Hepatocyte (in vitro differentiated cells): ENCODE data around the gene SND1. TPM values are rescaled to one million over a fixed set of nuclear protein-coding genes. Genes with fewer than 3 reads are reported as not detected.
"Not testable (repeated sequence)": the region's sequence is repeated elsewhere in the genome, so short reads cannot be mapped to it uniquely, and the experiment has no call there.

Source experiments
- DNase-seq: peaks from one replicate; pipeline ENCODE4 v3.0.0-alpha.2; 2016; ENCODE audit warnings: low spot score
- H2AFZ ChIP-seq: fragments of 200-600 bp; sonication (generic); 2 replicates; pipeline ENCODE4 v1.6.0; 2016; ENCODE audit warnings: antibody characterized with exemption, mild to moderate bottlenecking
- H3K27ac ChIP-seq: fragments of 200-600 bp; sonication (generic); 2 replicates; pipeline ENCODE4 v1.5.1; 2016; ENCODE audit warnings: mild to moderate bottlenecking
- H3K27me3 ChIP-seq: fragments of 200-600 bp; sonication (generic); 2 replicates; pipeline ENCODE4 v1.6.1; 2016
- H3K36me3 ChIP-seq: fragments of 200-600 bp; sonication (generic); replicated peaks from 2 replicates; pipeline ENCODE4 v1.5.1; 2016; ENCODE audit warnings: low read depth; ENCODE audit not compliant: insufficient read depth
- H3K4me1 ChIP-seq: fragments of 200-600 bp; sonication (generic); 2 replicates; pipeline ENCODE4 v1.5.1; 2016; ENCODE audit warnings: mild to moderate bottlenecking, moderate library complexity; ENCODE audit not compliant: insufficient read depth
- H3K4me2 ChIP-seq: fragments of 200-600 bp; sonication (generic); 2 replicates; pipeline ENCODE4 v1.6.0; 2016
- H3K4me3 ChIP-seq: fragments of 200-600 bp; sonication (generic); 2 replicates; pipeline ENCODE4 v1.5.1; 2016; ENCODE audit warnings: mild to moderate bottlenecking
- H3K79me2 ChIP-seq: fragments of 200-600 bp; sonication (generic); 2 replicates; pipeline ENCODE4 v1.6.0; 2017; ENCODE audit warnings: mild to moderate bottlenecking
- H3K9me2 ChIP-seq: fragments of 200-600 bp; sonication (generic); replicated peaks from 2 replicates; pipeline ENCODE4 v1.6.0; 2017; ENCODE audit warnings: mild to moderate bottlenecking; ENCODE audit not compliant: insufficient read depth
- H3K9me3 ChIP-seq: fragments of 200-600 bp; sonication (generic); 2 replicates; pipeline ENCODE4 v1.5.1; 2016; ENCODE audit warnings: low read depth, mild to moderate bottlenecking
- H4K20me1 ChIP-seq: fragments of 200-600 bp; sonication (generic); 2 replicates; pipeline ENCODE4 v1.6.0; 2016; ENCODE audit warnings: mild to moderate bottlenecking; ENCODE audit not compliant: insufficient read depth, poor library complexity, severe bottlenecking
- EZH2 ChIP-seq: fragments of 200-600 bp; sonication (generic); IDR thresholded peaks from 2 replicates; pipeline ENCODE4 v1.6.1; 2016; ENCODE audit warnings: antibody characterized with exemption, mild to moderate bottlenecking, borderline replicate concordance
- EZH2phosphoT487 ChIP-seq: fragments of 200-600 bp; sonication (generic); IDR thresholded peaks from one replicate; pipeline ENCODE4 v1.6.1; 2018; ENCODE audit warnings: antibody characterized with exemption, mild to moderate bottlenecking, low read depth, moderate library complexity; ENCODE audit not compliant: unreplicated experiment, severe bottlenecking
- WGBS: methylation state at CpG from one replicate; pipeline ENCODE4 v1.1.6; 2016; ENCODE audit warnings: low lambda C conversion rate; ENCODE audit errors: missing lambda C conversion rate; 5-methylcytosine and 5-hydroxymethylcytosine counted together
- polyA plus RNA-seq: library from polyadenylated mRNA; unstranded; fragments of >200 nt; fragmentation: Nextera tagmentation; extraction: Ambion mirVana; gene quantifications from 2 replicates; pipeline ENCODE4 v1.2.1, GENCODE V29; 2016
- total RNA-seq: library from RNA; depleted of rRNA; stranded (reverse); fragments of >200 nt; gene quantifications from 2 replicates; pipeline ENCODE4 v1.2.3, GENCODE V29; 2014
- TF ChIP-seq, protein P1 (sequence below): fragments of 200-600 bp; sonication (generic); IDR thresholded peaks from 2 replicates; pipeline ENCODE4 v1.5.1; 2016; ENCODE audit warnings: antibody characterized with exemption, mild to moderate bottlenecking; ENCODE audit not compliant: poor library complexity

The SND1 gene
- total and polyA plus RNA-seq, 2 experiments from 2014 or later, result 141 to 200 TPM

DNA sequence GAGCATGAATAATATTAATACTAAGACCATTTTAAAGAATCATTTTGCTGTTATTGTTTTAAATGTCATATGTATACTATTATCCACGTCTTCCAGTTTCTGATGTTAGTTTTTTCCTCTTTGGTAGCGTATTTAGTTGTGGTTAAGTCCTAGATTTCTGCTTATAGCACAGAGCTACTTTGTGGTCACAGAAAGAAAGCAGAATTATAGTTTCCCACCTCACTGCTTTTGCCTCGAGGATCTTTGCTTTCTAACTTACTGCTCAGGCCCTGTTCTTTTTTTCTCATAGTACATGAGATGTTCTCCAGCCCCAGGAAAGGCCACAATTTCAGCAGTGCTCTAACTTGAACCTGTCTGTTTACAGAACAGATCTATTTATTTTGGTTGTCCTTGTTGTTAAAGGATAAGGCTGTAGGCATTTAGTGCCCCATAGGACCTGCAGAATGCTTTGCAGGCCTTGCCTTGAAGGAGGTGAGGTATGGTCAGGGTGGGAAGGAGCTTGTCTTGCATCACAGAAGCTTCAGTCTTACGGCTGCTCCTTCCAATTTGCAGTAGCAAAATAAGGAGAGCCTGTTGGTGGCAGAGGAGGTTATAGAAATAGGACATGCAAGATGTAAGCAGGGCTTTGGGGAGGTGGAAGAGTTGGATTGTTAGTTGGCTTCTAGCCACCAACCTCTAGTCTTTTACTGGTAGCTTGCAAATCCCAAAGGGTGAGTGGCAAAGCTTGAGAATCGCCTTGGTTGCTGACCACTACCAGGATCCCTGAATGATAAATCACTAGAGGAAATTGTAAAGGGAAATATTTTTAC, 250.1 kb downstream of the SND1 start:
- H3K9me3 ChIP-seq, result no peaks in the 10 kb centered on the region
- no peak for DNase-seq
- no peaks in the 10 kb centered on the region for H3K9me2 ChIP-seq
- TF ChIP-seq EZH2phosphoT487, result no peak
- no peak overlapping the region for H2AFZ ChIP-seq
- H3K4me2 ChIP-seq, result no peak overlapping the region
- H3K4me1 ChIP-seq, result peaks cover 73% of the 10 kb centered on the region
- WGBS, result 69% methylated on average over 5 of the region's 5 CpGs
- no peak overlapping the region for H3K4me3 ChIP-seq
- H4K20me1 ChIP-seq, result peaks cover 10% of the 10 kb centered on the region
- H3K27me3 ChIP-seq, result no peaks in the 10 kb centered on the region
- H3K36me3 ChIP-seq, result no peaks in the 10 kb centered on the region
- peak overlapping the region; percentile 32 for H3K27ac ChIP-seq
- H3K79me2 ChIP-seq, result peaks cover 53% of the 10 kb centered on the region

DNA sequence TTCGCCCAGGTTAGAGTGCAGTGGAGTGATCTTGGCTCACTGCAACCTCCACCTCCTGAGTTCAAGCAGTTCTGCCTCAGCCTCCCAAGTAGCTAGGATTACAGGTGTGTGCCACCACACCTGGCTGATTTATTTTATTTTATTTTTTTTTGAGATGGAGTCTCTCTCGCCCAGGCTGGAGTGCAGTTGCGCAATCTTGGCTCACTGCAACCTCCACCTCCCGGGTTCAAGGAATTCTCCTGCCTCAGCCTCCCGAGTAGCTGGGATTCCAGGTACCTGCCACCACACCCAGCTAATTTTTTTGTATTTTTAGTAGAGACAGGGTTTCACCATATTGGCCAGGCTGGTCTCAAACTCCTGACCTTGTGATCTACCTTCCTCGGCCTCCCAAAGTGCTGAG, 250.8 kb downstream of the SND1 start:
- Histone ChIP-seq H3K79me2 (peaks cover 50% of the 10 kb centered on the region), H3K4me1 (peaks cover 75% of the 10 kb centered on the region), H4K20me1 (peaks cover 10% of the 10 kb centered on the region), H3K27ac (peak overlapping the region; percentile 32)
- H3K9me2 ChIP-seq, H3K4me3 ChIP-seq, H2AFZ ChIP-seq, H3K4me2 ChIP-seq, DNase-seq, H3K36me3 ChIP-seq, H3K27me3 ChIP-seq, H3K9me3 ChIP-seq: not testable (repeated sequence)
- WGBS, result 99% methylated on average over 6 of the region's 6 CpGs

DNA sequence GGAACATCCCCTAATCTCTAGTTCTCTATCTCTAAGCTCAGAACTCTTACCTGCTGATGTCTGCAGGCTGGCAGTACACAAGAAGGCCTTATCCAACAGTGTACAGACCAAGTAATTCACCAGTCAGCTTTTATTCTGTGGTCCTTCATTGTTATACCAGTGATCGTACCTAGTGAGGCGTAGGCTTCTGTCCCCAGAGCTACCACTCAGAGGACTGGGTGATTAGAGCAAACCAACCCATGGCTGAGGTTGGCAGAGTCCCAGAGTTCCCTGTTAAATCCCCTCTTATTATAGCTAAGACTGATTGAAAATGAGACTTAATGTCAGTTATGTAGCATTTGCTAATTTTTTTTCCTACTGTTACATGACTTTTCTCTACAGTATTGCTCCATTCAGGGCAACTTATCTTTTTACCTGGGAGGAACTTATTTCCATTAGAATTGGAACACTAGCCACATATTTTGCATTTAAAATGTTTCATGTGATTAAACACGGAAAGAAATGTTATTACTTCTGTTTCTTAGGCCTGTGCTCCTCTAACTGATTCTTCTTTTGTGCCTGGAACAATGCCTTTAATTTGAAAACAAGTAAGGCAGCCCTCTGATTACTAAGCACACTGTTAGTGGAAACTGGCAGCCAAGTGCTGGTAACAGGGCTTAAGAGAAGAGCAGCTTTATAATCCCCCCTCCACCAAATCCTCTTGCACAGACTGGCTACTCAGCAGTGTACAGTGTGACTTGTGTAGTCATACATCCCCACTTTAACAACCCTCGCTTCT, 252.1 kb downstream of the SND1 start:
- H3K4me1 ChIP-seq, result peaks cover 69% of the 10 kb centered on the region
- H3K79me2 ChIP-seq, result peaks cover 38% of the 10 kb centered on the region
- H3K4me2 ChIP-seq, result no peak overlapping the region
- no peaks in the 10 kb centered on the region for H3K36me3 ChIP-seq
- no peak overlapping the region for H3K4me3 ChIP-seq
- H4K20me1 ChIP-seq, result peaks cover 10% of the 10 kb centered on the region
- WGBS, result 84% methylated on average over 4 of the region's 4 CpGs
- no peaks in the 10 kb centered on the region for H3K9me2 ChIP-seq
- H2AFZ ChIP-seq, result no peak overlapping the region
- peak overlapping the region; percentile 83 for H3K27ac ChIP-seq
- no peak for TF ChIP-seq EZH2phosphoT487
- no peak for TF ChIP-seq EZH2
- TF ChIP-seq, protein P1, sequence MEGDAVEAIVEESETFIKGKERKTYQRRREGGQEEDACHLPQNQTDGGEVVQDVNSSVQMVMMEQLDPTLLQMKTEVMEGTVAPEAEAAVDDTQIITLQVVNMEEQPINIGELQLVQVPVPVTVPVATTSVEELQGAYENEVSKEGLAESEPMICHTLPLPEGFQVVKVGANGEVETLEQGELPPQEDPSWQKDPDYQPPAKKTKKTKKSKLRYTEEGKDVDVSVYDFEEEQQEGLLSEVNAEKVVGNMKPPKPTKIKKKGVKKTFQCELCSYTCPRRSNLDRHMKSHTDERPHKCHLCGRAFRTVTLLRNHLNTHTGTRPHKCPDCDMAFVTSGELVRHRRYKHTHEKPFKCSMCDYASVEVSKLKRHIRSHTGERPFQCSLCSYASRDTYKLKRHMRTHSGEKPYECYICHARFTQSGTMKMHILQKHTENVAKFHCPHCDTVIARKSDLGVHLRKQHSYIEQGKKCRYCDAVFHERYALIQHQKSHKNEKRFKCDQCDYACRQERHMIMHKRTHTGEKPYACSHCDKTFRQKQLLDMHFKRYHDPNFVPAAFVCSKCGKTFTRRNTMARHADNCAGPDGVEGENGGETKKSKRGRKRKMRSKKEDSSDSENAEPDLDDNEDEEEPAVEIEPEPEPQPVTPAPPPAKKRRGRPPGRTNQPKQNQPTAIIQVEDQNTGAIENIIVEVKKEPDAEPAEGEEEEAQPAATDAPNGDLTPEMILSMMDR, result no peak
- no peaks in the 10 kb centered on the region for H3K9me3 ChIP-seq
- no peak for DNase-seq
- no peaks in the 10 kb centered on the region for H3K27me3 ChIP-seq

DNA sequence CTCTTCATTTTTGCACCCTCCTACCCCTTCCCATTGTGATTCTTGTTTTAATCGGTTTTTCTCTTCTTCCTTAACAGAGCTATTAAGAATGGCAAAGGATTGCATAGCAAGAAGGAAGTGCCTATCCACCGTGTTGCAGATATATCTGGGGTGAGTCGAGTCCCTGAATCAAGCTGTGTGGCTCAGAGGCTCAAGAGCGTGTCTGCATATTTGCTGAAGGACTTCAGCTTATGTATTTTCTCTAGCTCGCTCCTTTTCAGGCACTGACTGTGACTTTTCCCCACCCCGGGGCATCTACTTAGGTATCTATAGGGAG, 252.6 kb downstream of the SND1 start:
- peaks cover 33% of the 10 kb centered on the region for H3K79me2 ChIP-seq
- DNase-seq, result no peak
- no peaks in the 10 kb centered on the region for H3K9me2 ChIP-seq
- H3K9me3 ChIP-seq, result no peaks in the 10 kb centered on the region
- no peak overlapping the region for H3K4me3 ChIP-seq
- peaks cover 15% of the 10 kb centered on the region for H4K20me1 ChIP-seq
- H3K4me2 ChIP-seq, result no peak overlapping the region
- TF ChIP-seq EZH2 (no peak), EZH2phosphoT487 (no peak)
- TF ChIP-seq, protein P1, result no peak
- peak overlapping the region; percentile 83 for H3K27ac ChIP-seq
- no peaks in the 10 kb centered on the region for H3K36me3 ChIP-seq
- no peak overlapping the region for H2AFZ ChIP-seq
- H3K27me3 ChIP-seq, result no peaks in the 10 kb centered on the region
- WGBS, result 48% methylated on average over 6 of the region's 6 CpGs
- H3K4me1 ChIP-seq, result peaks cover 66% of the 10 kb centered on the region
